Ovary (tissue), 9 donors: ENCODE measurements around the gene SRSF10. TPM values are rescaled to one million over a fixed set of nuclear protein-coding genes. Genes with fewer than 3 reads are reported as not detected.
"Not testable (repeated sequence)": the region's sequence is repeated elsewhere in the genome, so short reads cannot be mapped to it uniquely, and the experiment has no call there.

Experiments
- DNase-seq, 5 donors: peaks; one replicate each; pipeline ENCODE4 v3.0.0-alpha.2; 2019 to 2020
- H3K27ac ChIP-seq, 2 donors: fragments of 200-600 bp; one replicate each; pipeline versions ENCODE4 v1.5.1 to v1.8.0; 2019 to 2022
- H3K27me3 ChIP-seq: fragments of 200-600 bp; one replicate; pipeline ENCODE4 v1.8.0; 2022
- H3K36me3 ChIP-seq: fragments of 200-600 bp; sonication (generic); one replicate; pipeline ENCODE4 v1.5.1; 2019
- H3K4me1 ChIP-seq: one replicate; pipeline ENCODE4 v1.8.1; 2013; ENCODE audit warnings: mild to moderate bottlenecking, moderate library complexity; ENCODE audit not compliant: insufficient read depth
- H3K4me3 ChIP-seq: fragments of 200-600 bp; sonication (generic); one replicate; pipeline ENCODE4 v1.5.1; 2017
- H3K9me3 ChIP-seq, 2 donors: fragments of 200-600 bp in 1 of 2; sonication (generic) in 1 of 2; one replicate each; pipeline versions ENCODE4 v1.5.1 to v1.8.1; 2013 to 2019; ENCODE audit warnings: mild to moderate bottlenecking in 1 of 2, moderate library complexity in 1 of 2
- CTCF ChIP-seq, 3 donors: fragments of 450-650 bp in 2 of 3; fragments of 200-600 bp in 1 of 3; IDR thresholded peaks; one replicate each; pipeline versions ENCODE4 v1.5.1 to v1.8.0; 2016 to 2022; ENCODE audit warnings: antibody characterized with exemption in 3 of 3, mild to moderate bottlenecking in 1 of 3
- EP300 ChIP-seq: sonication (generic); formaldehyde crosslinking; IDR thresholded peaks from one replicate; pipeline ENCODE4 v1.6.1; 2017; ENCODE audit warnings: antibody characterized with exemption
- POLR2A ChIP-seq: fragments of 450-650 bp; IDR thresholded peaks from one replicate; pipeline ENCODE4 v1.6.1; 2017; ENCODE audit warnings: antibody characterized with exemption, mild to moderate bottlenecking, moderate library complexity
- WGBS, 3 donors: extraction: QIAGEN DNeasy Blood & Tissue Kit in 1 of 3; methylation state at CpG; one replicate each; pipeline versions ENCODE4 v1.1.5 to v1.1.7; 2013 to 2017; 5-methylcytosine and 5-hydroxymethylcytosine counted together
- intact Hi-C, 4 donors: fragments of 100-400 bp; cut with DNase I; formaldehyde crosslinking; loops; one replicate each; pipeline versions ENCODE4 v1.11.0 to v1.15.1; 2022 to 2023
- polyA plus RNA-seq, 2 donors: library from polyadenylated mRNA; stranded (reverse); fragments of 200-250 nt in 1 of 2; fragments of 350-450 nt in 1 of 2; fragmentation: Illumina TruSeq in 1 of 2; extraction: RNeasy Lipid Tissue Mini Kit (QIAGEN cat#74804) in 1 of 2; gene quantifications; one replicate each; pipeline ENCODE4 v1.2.3, GENCODE V29; 2013 to 2014
- total RNA-seq, 7 donors: library from RNA; depleted of rRNA in 2 of 7; stranded (reverse); fragments of >200 nt in 2 of 7; fragmentation: NEBNext Ultra II Directional in 3 of 7; extraction: Animal tissue kit (Norgen Biotek cat#: 25700) in 3 of 7; gene quantifications; one replicate each; pipeline versions ENCODE4 v1.1.0 to v1.2.4, GENCODE V29; 2016 to 2023
- donor health status: DM: no; HTN: no; CAD: no; lungs with moderate emphysema.
- donor health status: DM: no; HTN: no; CAD: no.
- donor health status: Bipolar disorder and iron deficiency.
- donor health status: DM: yes; HTN: yes; CAD: no.
- donor health status: DM: no; HTN: no; CAD: no.
- donor health status: DM: yes; HTN: yes; CAD: no.

Gene SRSF10
- total and polyA plus RNA-seq, 9 donors = 57.1 to 130 (median 99.1) TPM

DNA sequence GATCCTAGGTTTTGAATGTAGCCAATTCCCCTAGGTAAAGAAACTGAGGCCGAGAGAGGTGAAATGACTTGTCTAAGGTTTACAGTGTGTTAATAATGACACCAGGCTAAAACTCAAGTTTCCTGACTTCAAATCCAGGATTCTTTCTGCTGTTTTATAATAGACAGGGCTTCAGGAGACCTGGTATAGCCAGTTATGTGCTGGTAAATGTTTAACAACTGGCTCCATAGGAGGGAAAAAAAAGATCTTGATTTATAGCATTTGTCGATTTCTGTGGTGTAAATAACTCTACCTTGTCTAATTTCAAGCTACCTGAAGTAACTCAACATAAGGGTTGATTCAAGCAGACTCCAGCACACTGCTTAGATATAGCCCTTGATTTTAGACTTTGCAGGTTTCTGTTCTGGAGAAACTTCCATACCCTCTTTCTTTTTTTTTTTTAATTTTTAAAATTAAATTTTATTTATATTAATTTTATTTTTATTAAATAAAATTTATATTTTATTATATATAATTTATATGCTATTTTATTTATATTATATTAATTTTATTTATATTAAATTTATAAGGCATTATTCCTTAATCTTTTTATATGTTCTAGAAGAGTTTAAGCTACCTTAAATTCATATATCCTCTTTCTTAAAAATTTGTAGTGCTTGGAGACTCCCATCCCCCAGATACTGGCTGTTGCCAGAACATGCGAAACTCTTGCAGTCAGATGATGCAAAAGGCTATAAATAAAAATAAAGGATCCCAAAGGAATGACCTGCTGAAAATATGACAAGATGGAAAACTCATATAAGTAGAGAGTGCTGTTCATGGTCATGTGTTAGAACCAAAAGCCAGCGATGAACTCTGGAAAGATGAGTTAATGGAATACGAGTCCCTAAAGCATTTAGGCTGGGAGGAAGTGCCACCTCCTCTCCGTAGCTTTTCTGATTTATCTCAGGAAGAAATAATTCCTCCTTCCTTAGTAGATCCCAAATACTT lies 35.4 kb upstream of the SRSF10 start:
- H3K9me3 ChIP-seq = no peaks in the 10 kb centered on the region
- TF ChIP-seq CTCF (IDR thresholded peaks at IDR 0.05) (no peak), EP300 (no peak), POLR2A (no peak)
- H3K4me1 ChIP-seq = peaks cover 15% of the 10 kb centered on the region
- H3K27me3 ChIP-seq = no peaks in the 10 kb centered on the region
- H3K4me3 ChIP-seq = no peak overlapping the region
- DNase-seq = no peak
- no peak overlapping the region for H3K27ac ChIP-seq
- intact Hi-C loops = loop anchor here in 1 of 4 donors (10.0 kb wide), 1 partner anchor 241 kb away; the partner anchor contains the start of gene PITHD1
- H3K36me3 ChIP-seq = no peaks in the 10 kb centered on the region
- 37 to 54% (median 50%) methylated on average over 6 of the region's 6 CpGs for WGBS, 3 donors

- not testable (repeated sequence) for H3K36me3 ChIP-seq, H3K27ac ChIP-seq, H3K9me3 ChIP-seq, DNase-seq, H3K4me3 ChIP-seq, H3K27me3 ChIP-seq, H3K4me1 ChIP-seq
- 81 to 96% (median 96%) methylated on average over 8 of the region's 8 CpGs for WGBS, 3 donors
- intact Hi-C loops = loop anchor here in 1 of 4 donors (10.0 kb wide), 1 partner anchor 238 kb away; the partner anchor contains the start of gene PITHD1
These were observed 32.8 kb upstream of the SRSF10 start for GRCh38 chr1:24012878-24013277.

- Histone ChIP-seq H3K9me3 (no peaks in the 10 kb centered on the region), H3K27me3 (no peaks in the 10 kb centered on the region), H3K4me1 (peaks cover 2% of the 10 kb centered on the region), H3K36me3 (no peaks in the 10 kb centered on the region), H3K4me3 (no peak overlapping the region), H3K27ac (no peak overlapping the region)
- intact Hi-C loops = loop anchor here in 1 of 4 donors (10.0 kb wide), 1 partner anchor 236 kb away; the partner anchor contains the start of gene PITHD1
- WGBS, 3 donors = 67 to 69% (median 67%) methylated on average over 3 of the region's 5 CpGs
- TF ChIP-seq CTCF (IDR thresholded peaks at IDR 0.05) (no peak), POLR2A (no peak), EP300 (no peak)
- no peak for DNase-seq
These were observed 30.5 kb upstream of the SRSF10 start for GRCh38 chr1:24010650-24011049.

DNA sequence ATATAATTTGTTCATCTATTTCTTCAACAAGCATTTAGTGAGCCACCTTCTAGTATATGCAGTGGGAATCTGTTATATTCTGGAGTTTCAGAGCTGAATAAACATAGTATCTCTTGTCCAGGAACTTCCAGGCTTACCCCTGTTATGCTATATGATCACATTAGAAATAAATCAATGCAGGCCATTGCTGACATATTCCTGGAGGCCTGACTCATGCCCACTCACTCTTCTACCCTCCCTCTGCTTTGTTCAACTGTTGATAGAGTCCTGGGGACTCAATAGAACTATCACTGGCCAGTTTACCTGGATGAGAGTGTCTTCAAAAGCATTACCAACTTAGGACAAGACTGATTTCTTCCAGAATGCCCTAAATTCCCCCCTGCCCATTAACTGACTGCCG lies 29.3 kb upstream of the SRSF10 start:
- TF ChIP-seq POLR2A (no peak), CTCF (IDR thresholded peaks at IDR 0.05) (no peak), EP300 (no peak)
- Histone ChIP-seq H3K4me1 (peaks cover 2% of the 10 kb centered on the region), H3K27me3 (no peaks in the 10 kb centered on the region), H3K27ac (no peak overlapping the region), H3K9me3 (no peaks in the 10 kb centered on the region), H3K36me3 (no peaks in the 10 kb centered on the region), H3K4me3 (no peak overlapping the region)
- intact Hi-C loops = no loop called here
- no peak for DNase-seq
- 69 to 75% (median 73%) methylated on average over 1 of the region's 1 CpG for WGBS, 3 donors

GRCh38 chr1:24008574-24009184 lies 28.6 kb upstream of the SRSF10 start:
- H3K4me1 ChIP-seq, H3K36me3 ChIP-seq, DNase-seq, H3K4me3 ChIP-seq, intact Hi-C loops, H3K27me3 ChIP-seq, H3K9me3 ChIP-seq, H3K27ac ChIP-seq: not testable (repeated sequence)
- WGBS, 3 donors = 30 to 43% (median 36%) methylated on average over 3 of the region's 3 CpGs
